NCI-H82 treated with DMSO at 0.1 percent for 48 hours (cell line): Measurements from ENCODE around the gene SPON1.
A peak's percentile ranks its signal among the peaks of the same experiment; 100 is the strongest.
"Not testable (repeated sequence)": the region's sequence is repeated elsewhere in the genome, so short reads cannot be mapped to it uniquely, and the experiment has no call there.

Experiments used
- DNase-seq: peaks from one replicate; lab custom pipeline; 2025; ENCODE audit not compliant: unreplicated experiment; lab: John Stamatoyannopoulos, UW

The SPON1 gene

GRCh38 chr11:14232652-14233051 lies 270.1 kb downstream of the SPON1 start:
- no peak for DNase-seq

DNA sequence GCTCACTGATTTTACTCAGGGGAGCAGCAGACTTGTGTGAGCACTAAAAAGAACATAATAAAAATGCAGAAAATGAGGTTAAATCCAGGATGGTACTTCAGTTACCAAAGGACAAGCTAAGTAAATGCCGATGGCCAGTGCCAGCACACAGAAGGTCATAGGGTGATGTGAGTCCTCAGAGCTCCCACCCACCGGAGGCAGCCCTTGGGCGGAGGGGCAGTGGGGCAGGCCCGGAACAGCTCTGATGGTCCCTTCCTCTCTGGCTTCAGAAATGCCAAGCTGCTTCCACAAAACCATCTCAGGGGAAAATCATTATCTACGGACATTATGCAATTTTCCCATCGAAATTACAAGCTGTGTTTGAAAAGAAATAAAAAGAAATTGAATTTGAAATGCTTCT lies 271.9 kb downstream of the SPON1 start:
- DNase-seq = no peak

DNA sequence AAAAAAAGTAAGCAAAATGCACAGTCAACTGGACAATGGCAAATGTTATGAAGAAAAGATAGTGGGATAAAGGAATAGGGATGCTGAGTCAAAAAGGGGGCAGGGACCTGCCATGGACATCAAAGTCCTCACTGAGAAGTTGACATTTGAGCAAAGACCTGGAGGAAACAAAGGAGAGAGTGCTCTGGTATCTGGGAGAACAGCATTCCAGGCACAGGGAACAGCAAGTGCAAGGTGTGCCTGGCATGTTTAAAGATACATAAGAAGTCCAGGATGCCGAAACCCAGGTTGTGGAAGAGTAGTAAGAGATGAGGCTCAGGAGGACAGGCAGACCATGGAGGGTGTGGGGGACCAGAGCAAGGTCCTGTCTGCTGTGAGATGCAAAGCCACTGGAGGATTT lies 273.2 kb downstream of the SPON1 start:
- DNase-seq = no peak

DNA sequence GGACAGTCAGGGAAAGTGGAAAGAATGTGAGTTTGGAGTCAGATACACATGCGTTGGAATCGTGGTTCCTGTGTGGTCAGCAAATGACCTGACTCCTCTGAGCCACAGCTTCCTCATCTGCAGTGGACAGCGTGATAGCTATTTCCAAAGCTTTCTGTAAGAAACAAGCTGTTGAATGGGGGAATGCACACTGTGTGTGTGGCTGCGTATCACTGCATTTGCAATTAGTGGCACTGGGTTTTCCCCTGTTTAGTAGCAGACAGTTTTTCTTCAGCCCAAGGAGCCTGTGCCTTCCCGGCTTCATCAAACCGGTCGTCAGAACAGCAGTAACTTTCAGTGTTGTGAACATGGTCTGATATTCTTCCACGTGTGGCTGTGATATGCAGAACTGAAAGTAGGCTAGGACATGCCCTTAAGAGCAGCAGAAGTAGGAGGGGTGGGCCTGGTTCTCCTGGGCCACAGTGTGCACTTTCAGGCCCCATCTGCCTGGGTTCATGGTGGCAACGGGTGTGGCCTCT lies 275.0 kb downstream of the SPON1 start:
- DNase-seq = no peak

DNA sequence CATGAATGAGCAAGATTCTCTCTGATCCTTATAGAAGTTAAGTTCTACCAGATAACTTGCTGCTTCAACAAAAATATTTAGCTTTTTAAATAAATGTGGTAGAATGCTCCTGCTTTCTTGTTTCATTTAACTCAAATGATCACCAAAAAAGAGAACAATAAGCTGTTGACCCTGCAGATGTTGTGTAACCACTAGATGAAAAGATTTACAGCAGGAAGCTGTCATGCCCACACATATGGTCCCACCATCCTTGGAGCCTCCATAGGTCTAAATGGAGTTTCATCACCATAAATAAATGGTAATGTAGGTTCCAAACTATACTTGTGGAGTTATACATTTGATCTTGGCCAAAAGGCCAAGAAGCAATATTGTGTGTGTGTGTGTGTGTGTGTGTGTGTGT lies 277.7 kb downstream of the SPON1 start:
- no peak for DNase-seq

- no peak for DNase-seq
Measured at GRCh38 chr11:14240951-14241350, 278.4 kb downstream of the SPON1 start.

- DNase-seq = no peak
Measured at GRCh38 chr11:14242187-14242586, 279.7 kb downstream of the SPON1 start.

DNA sequence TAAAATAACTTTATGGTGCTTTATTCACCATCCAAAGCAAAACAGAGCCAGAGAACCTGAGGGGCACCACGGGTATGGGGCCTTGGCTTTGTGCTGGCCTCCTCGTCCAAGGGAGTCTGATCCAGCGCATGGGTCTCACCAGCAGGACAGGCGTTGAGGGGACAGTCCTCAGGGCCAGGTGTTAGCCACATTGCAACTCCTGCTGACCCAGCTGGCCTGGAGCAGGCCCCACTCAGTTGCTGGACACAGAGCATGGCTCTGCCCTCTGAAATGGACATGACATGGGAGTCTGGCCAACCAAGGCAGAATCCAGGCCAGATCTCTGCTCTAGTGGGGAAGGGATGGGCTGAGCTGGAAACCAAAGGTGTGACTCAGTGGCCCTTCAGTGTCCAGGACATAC lies 280.2 kb downstream of the SPON1 start:
- no peak for DNase-seq

GRCh38 chr11:14244926-14245325 lies 282.4 kb downstream of the SPON1 start:
- DNase-seq = no peak

GRCh38 chr11:14245444-14245843 lies 282.9 kb downstream of the SPON1 start:
- no peak for DNase-seq

- peak; percentile 32 for DNase-seq
Measured at GRCh38 chr11:14248580-14248981, 286.1 kb downstream of the SPON1 start.

DNA sequence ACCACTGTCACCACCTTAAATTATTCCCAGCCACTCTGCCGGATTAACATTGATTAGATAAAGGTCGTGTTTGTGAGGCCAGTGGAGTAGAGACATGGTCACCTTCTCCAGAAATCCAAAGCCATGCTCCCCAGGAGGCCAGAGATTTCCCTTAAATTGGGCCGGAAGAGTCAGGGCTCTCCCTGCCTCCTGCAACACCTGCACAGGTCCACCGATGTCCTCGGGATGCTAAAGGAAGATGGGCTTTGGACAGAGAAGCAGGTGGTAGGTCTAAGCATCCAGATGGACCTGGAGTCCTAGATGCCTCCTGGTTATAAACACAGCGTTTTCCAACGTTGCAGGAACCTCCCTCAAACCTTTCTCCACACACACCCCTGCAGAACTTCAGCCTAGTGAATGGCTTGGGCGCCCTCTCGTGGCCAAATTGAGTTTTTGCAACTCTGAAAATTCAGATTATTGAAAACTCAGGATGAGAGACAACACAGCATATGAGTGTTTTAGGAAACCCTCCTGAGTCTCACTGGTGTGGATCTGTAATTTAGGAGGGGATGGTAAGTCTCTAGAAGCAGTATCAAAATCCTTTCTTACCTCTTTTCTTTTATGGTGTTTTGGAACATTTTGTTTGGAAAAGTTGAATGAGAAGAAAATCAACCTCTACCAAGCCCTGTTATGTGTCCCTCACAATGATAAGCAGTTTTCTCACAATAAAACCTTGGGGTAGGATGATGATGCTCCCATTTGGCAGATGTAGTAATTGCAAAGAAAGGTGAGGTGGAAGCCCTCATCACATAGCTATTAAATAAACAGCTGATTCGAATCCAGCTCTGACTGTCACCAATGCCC lies 286.8 kb downstream of the SPON1 start:
- peak; percentile 45 for DNase-seq

DNA sequence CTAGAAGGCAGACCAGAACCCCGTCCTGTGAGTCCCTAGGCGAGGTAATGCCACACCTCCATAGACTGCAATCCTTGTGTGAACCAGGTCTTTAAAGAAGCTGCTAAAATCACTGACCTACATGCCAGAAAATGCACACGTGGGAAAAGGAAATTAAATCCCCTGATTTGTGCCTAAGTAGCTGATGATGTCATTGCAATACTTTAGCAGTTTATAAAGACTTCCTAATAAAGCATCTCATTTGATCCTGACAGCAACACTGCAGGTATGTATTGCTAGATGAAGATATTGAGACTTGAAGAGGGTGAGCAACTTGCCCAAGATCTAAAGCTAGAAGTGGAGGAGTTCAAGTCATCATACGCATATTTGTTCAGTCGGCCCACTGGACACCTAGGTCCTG lies 289.2 kb downstream of the SPON1 start:
- DNase-seq = no peak

- not testable (repeated sequence) for DNase-seq
Measured at GRCh38 chr11:14252501-14252900, 290.0 kb downstream of the SPON1 start.

DNA sequence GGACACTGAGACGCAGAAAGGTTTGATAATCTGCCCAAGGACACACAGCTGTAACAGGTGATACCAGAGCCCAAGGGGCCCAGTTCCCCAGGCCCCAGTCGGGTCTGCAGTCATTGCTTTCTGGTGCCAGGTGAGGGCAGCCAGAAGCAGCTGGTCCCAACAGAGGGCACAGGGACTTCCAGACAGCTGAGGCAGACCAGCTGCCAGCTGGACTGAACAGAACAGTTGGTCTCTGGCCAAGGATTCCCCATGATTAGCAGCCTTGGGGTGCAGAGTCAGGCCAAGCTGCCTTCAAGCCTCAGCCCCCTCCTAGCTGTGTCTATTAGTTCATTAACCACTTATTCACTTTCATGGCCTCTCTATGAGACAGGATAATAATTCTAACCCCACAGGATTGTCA lies 290.9 kb downstream of the SPON1 start:
- DNase-seq = no peak

- DNase-seq = no peak
Measured at GRCh38 chr11:14253840-14254239, 291.3 kb downstream of the SPON1 start.

DNA sequence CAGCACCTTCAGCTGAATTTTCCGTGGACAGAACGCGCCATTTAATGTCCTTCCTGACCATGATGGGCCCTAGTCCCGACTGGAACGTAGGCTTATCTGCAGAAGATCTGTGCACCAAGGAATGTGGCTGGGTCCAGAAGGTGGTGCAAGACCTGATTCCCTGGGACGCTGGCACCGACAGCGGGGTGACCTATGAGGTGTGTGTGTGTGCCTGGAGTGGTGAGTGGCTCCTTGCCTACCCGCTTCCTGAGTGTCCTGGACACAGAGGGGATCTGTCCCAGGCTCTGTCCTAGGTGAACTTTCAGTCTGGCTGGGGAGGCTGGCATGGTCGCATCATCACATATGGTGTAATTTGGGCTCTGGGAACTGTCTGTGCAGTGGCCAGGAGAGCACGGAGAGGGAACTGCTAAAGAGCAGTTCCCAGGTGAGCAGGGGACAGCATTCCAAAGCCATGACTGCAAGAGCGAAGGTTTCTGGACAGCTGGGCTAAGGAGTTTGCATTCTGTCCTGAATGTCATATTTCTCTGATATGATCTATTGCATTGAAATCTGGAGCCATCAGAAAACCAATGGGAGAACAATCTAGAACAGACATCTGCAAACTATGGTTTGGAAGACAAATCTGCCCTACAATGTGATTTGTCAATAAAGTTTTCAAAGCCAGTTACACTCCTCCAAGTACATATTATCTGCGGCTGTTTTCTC lies 292.2 kb downstream of the SPON1 start:
- DNase-seq = no peak

GRCh38 chr11:14255238-14255534 lies 292.7 kb downstream of the SPON1 start:
- no peak for DNase-seq

DNA sequence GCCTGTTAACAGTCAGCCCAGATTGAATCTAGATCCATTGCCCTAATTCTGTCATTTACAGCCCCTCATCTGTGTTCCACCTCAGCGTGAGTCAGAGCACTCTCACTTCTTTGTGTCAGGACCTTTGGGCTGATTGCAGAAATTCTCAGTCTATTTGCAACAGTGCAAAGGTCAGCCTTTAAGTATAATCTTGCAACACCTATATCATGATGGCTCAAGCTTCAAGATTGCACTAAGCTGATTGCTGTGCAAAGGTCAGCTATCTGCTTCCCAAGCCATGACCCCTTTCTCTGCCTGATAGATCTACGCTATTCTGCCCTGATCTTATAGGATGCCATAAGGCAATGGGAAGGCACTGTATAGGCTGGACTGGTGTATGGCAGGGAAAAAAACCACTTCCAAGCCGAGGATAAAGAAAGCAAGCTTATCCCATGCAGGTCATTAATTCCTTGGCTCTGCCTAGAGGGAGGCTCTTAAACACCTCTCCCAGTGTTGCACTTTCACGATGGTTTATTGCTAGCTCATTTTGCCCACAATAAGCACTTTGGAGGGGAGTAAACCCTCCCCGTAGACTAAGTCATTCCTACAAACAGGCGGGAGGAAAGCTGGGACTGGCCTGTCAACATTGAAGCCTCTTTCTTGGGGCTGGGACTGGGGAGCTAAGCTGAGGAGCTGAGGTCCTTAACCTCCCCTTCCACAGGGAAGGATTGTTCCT lies 295.9 kb downstream of the SPON1 start:
- DNase-seq = no peak

DNA sequence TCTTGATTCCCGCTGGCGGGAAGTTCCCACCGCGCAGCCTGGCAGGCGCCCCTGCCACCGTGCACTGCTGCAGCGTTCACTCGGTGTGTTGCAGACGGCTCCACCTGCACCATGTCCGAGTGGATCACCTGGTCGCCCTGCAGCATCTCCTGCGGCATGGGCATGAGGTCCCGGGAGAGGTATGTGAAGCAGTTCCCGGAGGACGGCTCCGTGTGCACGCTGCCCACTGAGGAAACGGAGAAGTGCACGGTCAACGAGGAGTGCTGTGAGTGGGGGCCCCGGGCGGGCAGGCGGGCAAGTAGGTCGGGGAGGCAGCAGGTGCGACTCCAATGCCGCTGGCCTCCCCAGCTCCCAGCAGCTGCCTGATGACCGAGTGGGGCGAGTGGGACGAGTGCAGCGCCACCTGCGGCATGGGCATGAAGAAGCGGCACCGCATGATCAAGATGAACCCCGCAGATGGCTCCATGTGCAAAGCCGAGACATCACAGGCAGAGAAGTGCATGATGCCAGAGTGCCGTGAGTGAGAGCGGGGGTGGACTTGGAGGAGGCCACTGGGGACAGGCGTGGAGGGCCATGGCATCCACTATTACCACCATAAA lies 296.8 kb downstream of the SPON1 start:
- DNase-seq = no peak

DNA sequence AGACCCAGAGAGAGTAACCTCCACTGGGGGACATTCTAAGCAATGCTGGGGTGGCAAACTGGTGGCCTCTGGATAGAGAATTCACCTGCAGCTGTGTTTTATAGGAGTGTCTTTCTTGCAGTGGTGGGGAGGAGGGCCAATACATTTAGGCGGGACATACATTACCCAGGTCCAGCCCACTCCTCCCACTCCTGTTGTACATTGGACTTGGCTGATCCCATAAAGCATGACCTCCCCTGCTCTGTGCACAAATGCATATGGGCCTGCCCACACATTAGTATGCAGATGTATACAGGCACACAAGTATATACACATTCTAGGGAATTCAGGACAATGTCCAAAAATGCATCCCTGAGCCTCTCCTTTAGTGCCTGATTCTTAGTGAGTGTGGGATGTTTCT lies 297.4 kb downstream of the SPON1 start:
- DNase-seq = no peak
